A549 (cell line): ENCODE results near the gene ADAM19. TPM values are rescaled to one million over a fixed set of nuclear protein-coding genes. Genes with fewer than 3 reads are reported as not detected.

Experiments used
- ATAC-seq, 2 experiments: fragments of 200-7000 bp in 1 of 2; fragments of >200 bp in 1 of 2; cut with Nextera tagmentation in 1 of 2; cut with Tn5 transposase in 1 of 2; 3 replicates each; pipeline versions ENCODE4 v1.8.0 to v1.9.1; 2018 to 2020; ENCODE audit warnings: mild to moderate bottlenecking in 1 of 2, moderate library complexity in 1 of 2
- CTCF ChIA-PET: fragments of 300-600 bp; sonication (Branson Sonifier 250); formaldehyde crosslinking; extraction: SDS; loops from one replicate; lab custom pipeline; 2021; ENCODE audit warnings: antibody characterized with exemption, inconsistent platforms; lab: Yijun Ruan, JAX
- POLR2A ChIA-PET: fragments of 350-600 bp; formaldehyde crosslinking; extraction: SDS; loops from one replicate; lab custom pipeline; 2021; ENCODE audit warnings: antibody characterized with exemption, inconsistent platforms; lab: Yijun Ruan, JAX
- DNase-seq, 2 experiments: peaks; one replicate each; pipeline versions ENCODE4 v3.0.0 to v3.0.0-alpha.2; 2011 to 2016; ENCODE audit warnings: low read depth in 1 of 2, low spot score in 1 of 2
- FAIRE-seq: peaks from 2 replicates; lab custom pipeline; 2011; peaks lifted over from hg19 to GRCh38; lab: Jason Lieb, UNC
- H3K27ac ChIP-seq, 2 experiments: fragments of >200 bp; sonication (Bioruptor Twin); formaldehyde crosslinking; 3 replicates each; pipeline ENCODE4 v1.5.1; 2016 to 2017
- H3K4me1 ChIP-seq: fragments of >200 bp; sonication (Bioruptor Twin); formaldehyde crosslinking; 3 replicates; pipeline ENCODE4 v1.6.1; 2016
- H3K4me2 ChIP-seq: fragments of >200 bp; sonication (Bioruptor Twin); formaldehyde crosslinking; 3 replicates; pipeline ENCODE4 v1.6.1; 2016
- H3K4me3 ChIP-seq: fragments of >200 bp; sonication (Bioruptor Twin); formaldehyde crosslinking; 3 replicates; pipeline ENCODE4 v1.5.1; 2016
- H3K9me3 ChIP-seq: fragments of >200 bp; sonication (Bioruptor Twin); formaldehyde crosslinking; 3 replicates; pipeline ENCODE4 v1.6.1; 2016
- BHLHE40 ChIP-seq: IDR thresholded peaks from 2 replicates; pipeline ENCODE4 v1.6.1; 2012; ENCODE audit warnings: low read depth, low read length, inconsistent platforms
- CBX2 ChIP-seq: fragments of 200-600 bp; sonication (generic); IDR thresholded peaks from 2 replicates; pipeline ENCODE4 v1.6.1; 2016; ENCODE audit warnings: low read depth, mild to moderate bottlenecking, borderline replicate concordance
- CEBPB ChIP-seq, 2 experiments: fragments of >200 bp in 1 of 2; sonication (Bioruptor Twin) in 1 of 2; formaldehyde crosslinking in 1 of 2; IDR thresholded peaks; 2 replicates each; pipeline ENCODE4 v1.6.1; 2012 to 2016
- CHD4 ChIP-seq: fragments of 200-600 bp; sonication (generic); IDR thresholded peaks from 2 replicates; pipeline ENCODE4 v1.6.1; 2016; ENCODE audit warnings: antibody characterized with exemption, mild to moderate bottlenecking, borderline replicate concordance
- EP300 ChIP-seq, 2 experiments: fragments of >200 bp; sonication (Bioruptor Twin); formaldehyde crosslinking; IDR thresholded peaks; 2 replicates in 1 of 2; 3 replicates in 1 of 2; pipeline ENCODE4 v1.6.1; 2016 to 2017
- FOSL2 ChIP-seq, 2 experiments: fragments of 450-650 bp in 1 of 2; fragments of >200 bp in 1 of 2; sonication (Bioruptor Twin) in 1 of 2; formaldehyde crosslinking; IDR thresholded peaks; 2 replicates each; pipeline versions ENCODE4 v1.5.0 to v1.6.1; 2016 to 2020; ENCODE audit warnings: mild to moderate bottlenecking in 1 of 2, moderate library complexity in 1 of 2
- FOXS1 ChIP-seq: fragments of 250-450 bp; sonication (Bioruptor Pico); IDR thresholded peaks from 2 replicates; pipeline ENCODE4 v1.5.0; 2020; ENCODE audit warnings: mild to moderate bottlenecking, moderate library complexity
- GATA3 ChIP-seq: IDR thresholded peaks from 2 replicates; pipeline ENCODE4 v1.6.1; 2012; ENCODE audit warnings: borderline replicate concordance
- HEYL ChIP-seq: fragments of 250-450 bp; sonication (Bioruptor Pico); IDR thresholded peaks from 2 replicates; pipeline ENCODE4 v1.8.0; 2021; ENCODE audit warnings: mild to moderate bottlenecking, moderate library complexity
- HOXB13 ChIP-seq: fragments of 250-450 bp; sonication (Bioruptor Pico); IDR thresholded peaks from 2 replicates; pipeline ENCODE4 v1.5.0; 2020; ENCODE audit warnings: low read depth, mild to moderate bottlenecking, moderate library complexity
- JUN ChIP-seq, 2 experiments: fragments of >200 bp; sonication (Bioruptor Twin); formaldehyde crosslinking; IDR thresholded peaks; 2 replicates in 1 of 2; 3 replicates in 1 of 2; pipeline ENCODE4 v1.6.1; 2016 to 2017
- KDM1A ChIP-seq: fragments of 200-600 bp; sonication (generic); IDR thresholded peaks from 2 replicates; pipeline ENCODE4 v1.6.1; 2016; ENCODE audit warnings: low read depth, mild to moderate bottlenecking
- KDM5A ChIP-seq: fragments of 200-600 bp; sonication (generic); IDR thresholded peaks from 2 replicates; pipeline ENCODE4 v1.6.1; 2016; ENCODE audit warnings: antibody characterized with exemption, mild to moderate bottlenecking
- MYC ChIP-seq: IDR thresholded peaks from 2 replicates; pipeline ENCODE4 v1.6.1; 2012; ENCODE audit warnings: mild to moderate bottlenecking, inconsistent platforms, low read length, improper control_type of control experiment, borderline replicate concordance
- NPAS2 ChIP-seq: fragments of 250-450 bp; sonication (Bioruptor Pico); IDR thresholded peaks from 2 replicates; pipeline ENCODE4 v1.8.0; 2022; ENCODE audit warnings: mild to moderate bottlenecking, moderate library complexity, borderline replicate concordance
- NR3C1 ChIP-seq: fragments of >200 bp; sonication (Bioruptor Twin); formaldehyde crosslinking; IDR thresholded peaks from 3 replicates; pipeline ENCODE4 v1.6.1; 2017
- PHF8 ChIP-seq: fragments of 200-600 bp; sonication (generic); IDR thresholded peaks from 2 replicates; pipeline ENCODE4 v1.6.1; 2016; ENCODE audit warnings: low read depth, mild to moderate bottlenecking, antibody characterized with exemption, moderate library complexity, borderline replicate concordance
- POLR2A ChIP-seq: IDR thresholded peaks from 2 replicates; pipeline ENCODE4 v1.6.1; 2012; ENCODE audit warnings: mild to moderate bottlenecking, low read length
- POLR2AphosphoS2 ChIP-seq: conservative IDR thresholded peaks from 2 replicates; pipeline ENCODE4 v1.6.1; 2012; ENCODE audit warnings: low read length, improper control_type of control experiment, inconsistent platforms
- RAD21 ChIP-seq, 2 experiments: fragments of >200 bp in 1 of 2; sonication (Bioruptor Twin) in 1 of 2; formaldehyde crosslinking in 1 of 2; IDR thresholded peaks in 1 of 2; conservative IDR thresholded peaks in 1 of 2; 2 replicates in 1 of 2; 3 replicates in 1 of 2; pipeline ENCODE4 v1.6.1; 2012 to 2018; ENCODE audit warnings: inconsistent platforms in 1 of 2
- RARB ChIP-seq: fragments of 250-450 bp; sonication (Bioruptor Pico); IDR thresholded peaks from 2 replicates; pipeline ENCODE4 v1.8.0; 2021; ENCODE audit warnings: mild to moderate bottlenecking, moderate library complexity
- SMC3 ChIP-seq: fragments of >200 bp; sonication (Bioruptor Twin); formaldehyde crosslinking; IDR thresholded peaks from 3 replicates; pipeline ENCODE4 v1.6.1; 2018; ENCODE audit warnings: inconsistent platforms
- SREBF2 ChIP-seq: fragments of 450-650 bp; IDR thresholded peaks from 2 replicates; pipeline ENCODE4 v1.6.1; 2014; ENCODE audit warnings: mild to moderate bottlenecking, moderate library complexity
- ZC3H11A ChIP-seq: fragments of 450-650 bp; IDR thresholded peaks from 2 replicates; pipeline ENCODE4 v1.6.1; 2014; ENCODE audit warnings: antibody characterized with exemption, mild to moderate bottlenecking
- ZNF302 ChIP-seq: fragments of 250-450 bp; sonication (Bioruptor Pico); IDR thresholded peaks from 2 replicates; pipeline ENCODE4 v1.9.0; 2021; ENCODE audit warnings: inconsistent platforms, mild to moderate bottlenecking, moderate library complexity
- WGBS: methylation state at CpG from one replicate; pipeline ENCODE4 v1.1.6; 2017; ENCODE audit errors: missing lambda C conversion rate; 5-methylcytosine and 5-hydroxymethylcytosine counted together
- polyA plus RNA-seq, 4 experiments: library from polyadenylated mRNA; depleted of rRNA in 3 of 4; stranded (reverse); fragments of >200 nt; fragmentation: RNase III in 1 of 4; extraction: RNeasy Plus Mini Kit Qiagen cat#74134 plus additional on column Dnase treatment in 1 of 4; gene quantifications; 2 replicates in 3 of 4; 3 replicates in 1 of 4; pipeline ENCODE4 v1.2.3, GENCODE V29; 2011 to 2017
- TF ChIP-seq, protein P1 (sequence below): fragments of >200 bp; sonication (Bioruptor Twin); formaldehyde crosslinking; IDR thresholded peaks from 3 replicates; pipeline ENCODE4 v1.6.1; 2016
- TF ChIP-seq, protein P2 (sequence below): fragments of >200 bp; sonication (Bioruptor Twin); formaldehyde crosslinking; IDR thresholded peaks from 3 replicates; pipeline ENCODE4 v1.5.1; 2016
- TF ChIP-seq, protein P3 (sequence below): fragments of 250-450 bp; sonication (Bioruptor Pico); IDR thresholded peaks from 2 replicates; pipeline ENCODE4 v1.5.0; 2020; ENCODE audit warnings: low read depth, mild to moderate bottlenecking, moderate library complexity

ADAM19 gene
- polyA plus RNA-seq, 2 of the 4 experiments (the other 2 are of a cell fraction): 7.7 to 15.2 TPM

DNA sequence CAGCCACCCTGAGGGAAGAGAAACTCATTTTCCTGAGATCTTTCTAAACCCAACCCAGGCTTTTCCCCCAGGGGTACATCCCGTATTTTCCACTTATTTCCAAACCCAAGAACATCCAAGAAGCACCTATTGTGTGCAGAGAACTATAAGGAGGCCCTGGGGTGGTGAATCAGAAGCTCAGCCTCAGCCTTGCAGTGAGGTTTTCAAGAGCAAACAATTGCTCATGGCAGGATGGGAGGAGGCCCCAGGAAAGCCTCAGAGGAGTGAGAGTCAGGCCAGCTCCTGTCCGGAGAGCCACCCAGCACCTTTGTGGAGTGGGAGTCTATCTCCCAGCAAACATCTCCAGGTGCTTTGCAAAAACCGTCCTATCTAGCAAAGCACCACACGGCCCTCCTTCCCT, 96.4 kb downstream of the ADAM19 start:
- CTCF ChIA-PET: interaction anchor here (1.0 to 11.0 kb wide), 13 partner anchors 8 to 263 kb away, joined by 3 to 128 read pairs (median 12); partner anchors contain the start of genes LSM11 and NIPAL4

DNA sequence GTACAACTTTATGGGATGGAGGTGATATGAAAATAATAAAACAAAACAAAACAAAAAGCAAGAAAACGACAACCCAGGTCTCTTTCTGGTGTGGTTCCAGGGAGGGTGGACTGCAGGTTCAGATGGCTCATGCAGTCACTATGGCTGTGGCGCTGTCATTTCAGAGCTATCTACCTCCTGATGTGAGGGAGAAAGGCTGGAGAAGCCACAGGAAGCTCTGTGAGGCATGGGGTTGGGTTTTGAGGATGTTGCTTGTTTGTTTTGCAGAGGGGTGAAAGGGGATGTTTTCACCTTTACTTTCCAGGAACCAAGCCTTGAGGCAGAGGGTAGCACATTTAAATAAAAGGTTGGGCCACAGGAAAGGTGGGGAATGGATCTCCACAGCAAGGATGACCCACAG, 96.8 kb downstream of the ADAM19 start:
- Histone ChIP-seq H3K27ac (peak overlapping the region in 1 of 2 experiments; percentile 60; a peak in 2 of 6 replicates), H3K9me3 (no peaks in the 10 kb centered on the region), H3K4me1 (peaks cover 22% of the 10 kb centered on the region), H3K4me3 (no peak overlapping the region), H3K4me2 (no peak overlapping the region)
- ChIA-PET POLR2A (no interaction called here), CTCF (interaction anchor here (1.0 to 11.0 kb wide), 13 partner anchors 7 to 264 kb away, joined by 3 to 128 read pairs (median 13); partner anchors contain the start of genes LSM11 and NIPAL4)
- ATAC-seq (no peak), DNase-seq (no peak), FAIRE-seq (no peak)
- WGBS: 75% methylated on average over 2 of the region's 2 CpGs
- no peak for TF ChIP-seq HEYL

More for the DNA sequence above, 96.4 kb downstream of the ADAM19 start:
- TF ChIP-seq ZC3H11A (no peak), FOSL2 (IDR thresholded peaks at IDR 0.05) (no peak), FOSL2 (CRISPR knock-in tag; IDR thresholded peaks at IDR 0.05) (no peak), SREBF2 (no peak), CEBPB (IDR thresholded peaks at IDR 0.05) (no peak), KDM1A (no peak), EP300 (IDR thresholded peaks at IDR 0.05) (no peak), GATA3 (no peak), NR3C1 (no peak), POLR2A (no peak), MYC (no peak), KDM5A (no peak)
- TF ChIP-seq, protein P1, sequence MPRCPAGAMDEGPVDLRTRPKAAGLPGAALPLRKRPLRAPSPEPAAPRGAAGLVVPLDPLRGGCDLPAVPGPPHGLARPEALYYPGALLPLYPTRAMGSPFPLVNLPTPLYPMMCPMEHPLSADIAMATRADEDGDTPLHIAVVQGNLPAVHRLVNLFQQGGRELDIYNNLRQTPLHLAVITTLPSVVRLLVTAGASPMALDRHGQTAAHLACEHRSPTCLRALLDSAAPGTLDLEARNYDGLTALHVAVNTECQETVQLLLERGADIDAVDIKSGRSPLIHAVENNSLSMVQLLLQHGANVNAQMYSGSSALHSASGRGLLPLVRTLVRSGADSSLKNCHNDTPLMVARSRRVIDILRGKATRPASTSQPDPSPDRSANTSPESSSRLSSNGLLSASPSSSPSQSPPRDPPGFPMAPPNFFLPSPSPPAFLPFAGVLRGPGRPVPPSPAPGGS: no peak
- ATAC-seq (peak in 1 of 2 experiments; percentile 55; a peak in 3 of 6 replicates), DNase-seq (no peak), FAIRE-seq (no peak)
- Histone ChIP-seq H3K9me3 (no peaks in the 10 kb centered on the region), H3K4me1 (peaks cover 22% of the 10 kb centered on the region), H3K4me3 (no peak overlapping the region), H3K27ac (peak overlapping the region in 1 of 2 experiments; percentile 60; a peak in 3 of 6 replicates), H3K4me2 (no peak overlapping the region)
- WGBS: 60% methylated on average over 4 of the region's 4 CpGs
- POLR2A ChIA-PET: no interaction called here

DNA sequence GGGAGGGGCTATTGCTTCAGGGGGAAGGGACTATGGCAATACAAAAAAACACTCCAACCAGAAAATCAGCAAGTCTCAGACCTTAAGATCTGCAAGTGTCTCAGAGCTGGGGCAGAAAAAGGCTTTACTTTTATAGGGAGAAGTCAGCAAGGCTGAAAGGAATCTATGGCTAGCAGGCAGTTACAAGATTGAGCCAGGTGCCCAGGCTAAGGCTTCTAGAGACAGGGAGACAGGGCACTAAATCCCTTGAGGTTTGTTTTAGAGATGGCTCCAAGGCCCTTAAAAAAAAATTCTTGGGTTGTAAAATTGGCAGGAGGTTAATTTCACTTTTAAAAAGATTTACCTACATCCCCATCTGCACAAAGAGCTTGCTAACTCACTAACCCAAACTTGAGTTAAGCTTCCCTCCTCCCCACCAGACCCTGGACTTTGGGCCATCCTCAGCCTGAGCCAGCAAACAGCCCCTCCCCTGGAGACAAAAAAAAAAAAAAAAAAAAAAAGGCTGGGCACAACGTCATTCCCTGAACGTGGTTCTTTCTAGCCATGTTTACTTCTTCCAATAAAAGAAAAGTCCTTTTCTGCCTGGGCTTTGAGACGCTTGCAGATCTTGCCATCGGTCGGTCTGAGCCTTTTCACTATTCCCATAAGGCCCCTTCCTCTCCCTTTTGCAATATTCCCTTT, 97.6 kb downstream of the ADAM19 start:
- TF ChIP-seq CEBPB (IDR thresholded peaks at IDR 0.05) (no peak), POLR2A (no peak), BHLHE40 (no peak), GATA3 (no peak), RARB (CRISPR knock-in tag) (no peak), FOXS1 (no peak), CHD4 (no peak), CBX2 (no peak), ZNF302 (no peak), KDM1A (no peak), RAD21 (conservative IDR thresholded peaks at IDR 0.05 in 1 of 2, IDR thresholded peaks at IDR 0.05 in 1 of 2) (no peak), SMC3 (no peak), POLR2AphosphoS2 (no peak), NPAS2 (CRISPR knock-in tag) (no peak), HOXB13 (CRISPR knock-in tag) (no peak), JUN (IDR thresholded peaks at IDR 0.05) (no peak), PHF8 (no peak)
- TF ChIP-seq, protein P2, sequence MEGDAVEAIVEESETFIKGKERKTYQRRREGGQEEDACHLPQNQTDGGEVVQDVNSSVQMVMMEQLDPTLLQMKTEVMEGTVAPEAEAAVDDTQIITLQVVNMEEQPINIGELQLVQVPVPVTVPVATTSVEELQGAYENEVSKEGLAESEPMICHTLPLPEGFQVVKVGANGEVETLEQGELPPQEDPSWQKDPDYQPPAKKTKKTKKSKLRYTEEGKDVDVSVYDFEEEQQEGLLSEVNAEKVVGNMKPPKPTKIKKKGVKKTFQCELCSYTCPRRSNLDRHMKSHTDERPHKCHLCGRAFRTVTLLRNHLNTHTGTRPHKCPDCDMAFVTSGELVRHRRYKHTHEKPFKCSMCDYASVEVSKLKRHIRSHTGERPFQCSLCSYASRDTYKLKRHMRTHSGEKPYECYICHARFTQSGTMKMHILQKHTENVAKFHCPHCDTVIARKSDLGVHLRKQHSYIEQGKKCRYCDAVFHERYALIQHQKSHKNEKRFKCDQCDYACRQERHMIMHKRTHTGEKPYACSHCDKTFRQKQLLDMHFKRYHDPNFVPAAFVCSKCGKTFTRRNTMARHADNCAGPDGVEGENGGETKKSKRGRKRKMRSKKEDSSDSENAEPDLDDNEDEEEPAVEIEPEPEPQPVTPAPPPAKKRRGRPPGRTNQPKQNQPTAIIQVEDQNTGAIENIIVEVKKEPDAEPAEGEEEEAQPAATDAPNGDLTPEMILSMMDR: no peak
- TF ChIP-seq, protein P3, sequence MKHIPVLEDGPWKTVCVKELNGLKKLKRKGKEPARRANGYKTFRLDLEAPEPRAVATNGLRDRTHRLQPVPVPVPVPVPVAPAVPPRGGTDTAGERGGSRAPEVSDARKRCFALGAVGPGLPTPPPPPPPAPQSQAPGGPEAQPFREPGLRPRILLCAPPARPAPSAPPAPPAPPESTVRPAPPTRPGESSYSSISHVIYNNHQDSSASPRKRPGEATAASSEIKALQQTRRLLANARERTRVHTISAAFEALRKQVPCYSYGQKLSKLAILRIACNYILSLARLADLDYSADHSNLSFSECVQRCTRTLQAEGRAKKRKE (CRISPR knock-in tag): no peak
- DNase-seq: no peak
- no peak for FAIRE-seq
- Histone ChIP-seq H3K27ac (no peak overlapping the region), H3K4me3 (no peak overlapping the region), H3K4me2 (no peak overlapping the region), H3K9me3 (no peaks in the 10 kb centered on the region), H3K4me1 (peaks cover 22% of the 10 kb centered on the region)
- no peak for ATAC-seq
- ChIA-PET POLR2A (no interaction called here), CTCF (interaction anchor here (1.0 to 11.0 kb wide), 28 partner anchors 8 to 265 kb away, joined by 3 to 128 read pairs (median 8); partner anchors contain the start of genes LSM11, NIPAL4 and THG1L)
- WGBS: 55% methylated on average over 5 of the region's 5 CpGs
